C4-2B (cell line): ENCODE results near the gene MAP7D1.

Experiments
- CTCF ChIP-seq: fragments of 450-650 bp; conservative IDR thresholded peaks from 2 replicates; pipeline ENCODE4 v1.5.1; 2017; ENCODE audit warnings: mild to moderate bottlenecking
- ZFX ChIP-seq: fragments of 450-650 bp; IDR thresholded peaks from 2 replicates; pipeline ENCODE4 v1.6.1; 2017

DNA sequence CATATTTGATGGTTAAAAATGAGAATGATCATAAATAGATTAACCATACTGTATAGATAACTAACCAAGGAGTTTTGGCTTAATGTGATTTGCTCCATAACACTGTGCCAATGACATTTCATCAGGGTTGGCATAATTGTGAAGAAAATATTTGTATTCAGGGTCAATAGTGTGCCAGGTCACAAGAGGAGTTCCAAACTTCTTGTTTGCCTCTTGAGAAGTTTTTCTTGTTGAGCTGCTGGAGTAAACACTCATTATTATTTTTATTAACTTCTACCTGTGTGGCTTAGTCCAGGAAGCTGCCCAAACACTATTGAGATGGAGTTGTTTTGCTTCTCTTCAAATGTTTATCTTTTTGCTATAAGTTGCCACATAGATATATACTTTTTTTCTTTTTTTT is 7.5 kb downstream of the MAP7D1 start:
- TF ChIP-seq CTCF (no peak), ZFX (no peak)
